GM12874 (cell line): ENCODE measurements around the gene CAPN7.

Source experiments
- TF ChIP-seq, protein P1 (sequence below): IDR thresholded peaks from 2 replicates; pipeline ENCODE4 v1.5.1; 2011; ENCODE audit warnings: low read depth, mild to moderate bottlenecking, control low read depth, low read length, moderate library complexity; ENCODE audit not compliant: insufficient read depth

CAPN7 gene

GRCh38 chr3:15171096-15171495, 35.0 kb upstream of the CAPN7 start:
- TF ChIP-seq, protein P1, sequence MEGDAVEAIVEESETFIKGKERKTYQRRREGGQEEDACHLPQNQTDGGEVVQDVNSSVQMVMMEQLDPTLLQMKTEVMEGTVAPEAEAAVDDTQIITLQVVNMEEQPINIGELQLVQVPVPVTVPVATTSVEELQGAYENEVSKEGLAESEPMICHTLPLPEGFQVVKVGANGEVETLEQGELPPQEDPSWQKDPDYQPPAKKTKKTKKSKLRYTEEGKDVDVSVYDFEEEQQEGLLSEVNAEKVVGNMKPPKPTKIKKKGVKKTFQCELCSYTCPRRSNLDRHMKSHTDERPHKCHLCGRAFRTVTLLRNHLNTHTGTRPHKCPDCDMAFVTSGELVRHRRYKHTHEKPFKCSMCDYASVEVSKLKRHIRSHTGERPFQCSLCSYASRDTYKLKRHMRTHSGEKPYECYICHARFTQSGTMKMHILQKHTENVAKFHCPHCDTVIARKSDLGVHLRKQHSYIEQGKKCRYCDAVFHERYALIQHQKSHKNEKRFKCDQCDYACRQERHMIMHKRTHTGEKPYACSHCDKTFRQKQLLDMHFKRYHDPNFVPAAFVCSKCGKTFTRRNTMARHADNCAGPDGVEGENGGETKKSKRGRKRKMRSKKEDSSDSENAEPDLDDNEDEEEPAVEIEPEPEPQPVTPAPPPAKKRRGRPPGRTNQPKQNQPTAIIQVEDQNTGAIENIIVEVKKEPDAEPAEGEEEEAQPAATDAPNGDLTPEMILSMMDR, result no peak

GRCh38 chr3:15172806-15173205, 33.2 kb upstream of the CAPN7 start:
- TF ChIP-seq, protein P1, result no peak

- TF ChIP-seq, protein P1, result no peak
Measured at GRCh38 chr3:15174953-15175352, 31.1 kb upstream of the CAPN7 start.

DNA sequence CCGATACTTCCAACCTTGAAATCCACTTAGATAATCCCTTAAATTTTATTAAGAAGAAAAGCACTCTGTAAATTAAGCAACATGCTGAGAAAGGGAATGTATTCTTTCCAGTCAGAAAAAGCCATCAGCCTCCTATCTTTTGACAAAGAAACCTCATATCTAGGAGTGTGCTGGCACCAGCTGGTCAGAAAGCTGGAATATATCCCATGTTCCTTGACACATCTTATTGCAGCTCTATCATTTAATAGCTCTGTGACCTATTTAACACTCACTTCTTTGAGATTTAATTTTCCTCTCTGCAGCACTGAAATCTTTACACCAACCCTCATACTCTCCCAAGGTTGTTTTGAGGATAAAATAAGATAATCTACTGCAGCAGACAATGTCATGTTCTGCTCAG, 30.4 kb upstream of the CAPN7 start:
- TF ChIP-seq, protein P1, result no peak

GRCh38 chr3:15180042-15180611, 25.9 kb upstream of the CAPN7 start:
- TF ChIP-seq, protein P1, result no peak

DNA sequence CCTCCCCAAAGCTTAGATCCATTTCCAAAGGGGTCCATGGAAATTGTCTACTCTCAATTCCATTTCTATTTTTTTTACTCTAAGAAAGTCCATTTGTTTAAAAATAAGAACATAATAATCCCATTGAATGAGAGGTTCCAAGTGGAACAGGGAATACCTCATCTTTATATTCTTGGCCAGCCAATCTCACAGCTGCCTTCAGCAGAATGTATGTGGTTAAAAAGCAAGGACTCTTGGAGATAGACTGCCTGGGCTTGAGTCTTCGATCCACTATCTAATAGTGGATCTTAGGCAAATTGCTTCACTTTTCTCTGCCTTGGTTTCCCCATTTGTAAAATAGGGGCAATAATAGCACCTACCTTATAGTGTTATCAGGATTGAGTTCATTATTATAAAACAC, 24.5 kb upstream of the CAPN7 start:
- TF ChIP-seq, protein P1, result no peak

DNA sequence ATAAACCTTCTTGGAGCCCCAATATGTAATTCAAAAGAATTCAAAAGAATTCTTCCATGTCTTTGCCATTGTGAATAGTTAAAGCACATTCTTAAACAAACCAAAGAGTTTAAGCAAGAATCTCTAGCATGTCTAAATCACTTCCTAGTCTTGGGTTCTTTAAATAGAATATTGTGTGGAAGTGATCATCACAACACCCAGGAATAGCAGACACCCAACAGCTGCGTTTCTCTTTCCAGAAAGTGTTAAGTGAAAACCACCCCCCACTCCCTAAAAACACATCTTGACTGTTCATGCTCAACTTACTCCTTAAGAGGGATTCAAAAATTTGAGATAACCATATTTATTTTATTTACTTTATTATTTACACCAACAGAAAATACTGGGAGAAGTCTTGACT, 24.1 kb upstream of the CAPN7 start:
- TF ChIP-seq, protein P1, result no peak
